ENCODE data around the gene RAB30.
A peak's percentile ranks its signal among the peaks of the same experiment; 100 is the strongest.

Gene RAB30

DNA sequence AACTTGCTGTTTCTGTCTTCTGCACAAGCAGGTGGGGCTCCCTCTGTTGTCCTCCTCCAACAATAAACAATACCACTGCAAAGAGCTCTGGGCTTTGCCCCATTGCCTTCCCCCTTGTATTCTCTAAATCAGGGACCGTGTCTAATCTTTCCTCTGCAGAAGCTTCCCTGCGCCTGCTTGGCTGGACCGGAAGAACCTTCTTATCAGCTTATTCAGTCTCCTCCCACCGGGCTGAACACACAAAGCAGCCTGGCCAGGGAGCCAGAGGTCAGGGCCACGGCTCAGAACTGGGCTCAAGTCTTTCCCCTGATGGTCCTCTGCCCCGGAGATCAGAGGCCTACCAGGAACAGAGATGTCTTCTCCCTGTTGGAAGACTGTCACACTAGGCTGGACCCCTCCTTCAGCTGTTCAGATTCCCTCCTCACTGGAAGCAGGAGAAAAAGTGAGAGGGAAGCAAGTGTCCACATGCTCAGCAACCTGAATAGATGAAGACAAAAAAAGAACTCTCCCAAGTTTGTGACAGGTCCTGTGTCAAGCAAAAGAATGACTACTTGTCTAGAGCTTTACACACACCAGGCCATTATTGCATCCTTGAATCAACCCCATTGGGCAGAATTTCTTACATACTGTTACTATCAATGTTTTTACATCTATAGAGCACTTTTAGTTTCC is 63.7 kb downstream of the RAB30 start:
- TF ChIP-seq, protein P1, sequence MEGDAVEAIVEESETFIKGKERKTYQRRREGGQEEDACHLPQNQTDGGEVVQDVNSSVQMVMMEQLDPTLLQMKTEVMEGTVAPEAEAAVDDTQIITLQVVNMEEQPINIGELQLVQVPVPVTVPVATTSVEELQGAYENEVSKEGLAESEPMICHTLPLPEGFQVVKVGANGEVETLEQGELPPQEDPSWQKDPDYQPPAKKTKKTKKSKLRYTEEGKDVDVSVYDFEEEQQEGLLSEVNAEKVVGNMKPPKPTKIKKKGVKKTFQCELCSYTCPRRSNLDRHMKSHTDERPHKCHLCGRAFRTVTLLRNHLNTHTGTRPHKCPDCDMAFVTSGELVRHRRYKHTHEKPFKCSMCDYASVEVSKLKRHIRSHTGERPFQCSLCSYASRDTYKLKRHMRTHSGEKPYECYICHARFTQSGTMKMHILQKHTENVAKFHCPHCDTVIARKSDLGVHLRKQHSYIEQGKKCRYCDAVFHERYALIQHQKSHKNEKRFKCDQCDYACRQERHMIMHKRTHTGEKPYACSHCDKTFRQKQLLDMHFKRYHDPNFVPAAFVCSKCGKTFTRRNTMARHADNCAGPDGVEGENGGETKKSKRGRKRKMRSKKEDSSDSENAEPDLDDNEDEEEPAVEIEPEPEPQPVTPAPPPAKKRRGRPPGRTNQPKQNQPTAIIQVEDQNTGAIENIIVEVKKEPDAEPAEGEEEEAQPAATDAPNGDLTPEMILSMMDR (IDR thresholded peaks at IDR 0.05; ENCODE audit: low read depth, low read length): 0 out of 2 replicates have a peak, but pooled peaks have one; percentile 13

DNA sequence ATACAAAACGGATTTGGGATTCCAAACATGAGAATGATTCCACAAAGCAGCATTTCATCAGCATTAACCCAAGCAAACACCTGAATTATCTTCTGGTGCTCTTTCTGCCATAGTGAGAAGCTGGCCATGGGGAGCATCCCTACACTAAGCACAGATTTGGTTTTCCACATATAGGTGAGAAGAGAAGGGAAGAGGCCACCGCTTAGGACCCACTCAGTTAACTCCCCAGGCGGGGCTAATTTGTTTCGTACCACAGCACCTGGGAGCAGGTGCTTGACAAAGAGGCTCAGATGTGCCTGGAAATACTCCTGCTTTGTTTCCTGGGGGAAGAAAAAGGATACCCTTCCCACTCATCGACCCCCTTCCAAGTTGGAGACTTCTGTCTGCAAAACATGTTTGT is 64.2 kb downstream of the RAB30 start:
- Histone ChIP-seq H3K9me3 (no peaks in the 10 kb centered on the region), H3K4me1 (peaks cover 30% of the 10 kb centered on the region), H3K36me3 (no peaks in the 10 kb centered on the region; the same call in 1 of the 2 replicates), H3K4me3 (ENCODE audit: low read depth, low read length) (peak overlapping the region; percentile 3; the same call in 1 of the 2 replicates), H3K27me3 (no peaks in the 10 kb centered on the region)
- DNase-seq: no peak
- TF ChIP-seq, protein P1 (IDR thresholded peaks at IDR 0.05; ENCODE audit: low read depth, low read length): no peak

More for the DNA sequence above, 63.7 kb downstream of the RAB30 start:
- Histone ChIP-seq H3K9me3 (no peaks in the 10 kb centered on the region), H3K36me3 (no peaks in the 10 kb centered on the region; the same call in 1 of the 2 replicates), H3K4me3 (ENCODE audit: low read depth, low read length) (no peak overlapping the region), H3K4me1 (peaks cover 30% of the 10 kb centered on the region), H3K27me3 (no peaks in the 10 kb centered on the region)
- peak; percentile 74 for DNase-seq

DNA sequence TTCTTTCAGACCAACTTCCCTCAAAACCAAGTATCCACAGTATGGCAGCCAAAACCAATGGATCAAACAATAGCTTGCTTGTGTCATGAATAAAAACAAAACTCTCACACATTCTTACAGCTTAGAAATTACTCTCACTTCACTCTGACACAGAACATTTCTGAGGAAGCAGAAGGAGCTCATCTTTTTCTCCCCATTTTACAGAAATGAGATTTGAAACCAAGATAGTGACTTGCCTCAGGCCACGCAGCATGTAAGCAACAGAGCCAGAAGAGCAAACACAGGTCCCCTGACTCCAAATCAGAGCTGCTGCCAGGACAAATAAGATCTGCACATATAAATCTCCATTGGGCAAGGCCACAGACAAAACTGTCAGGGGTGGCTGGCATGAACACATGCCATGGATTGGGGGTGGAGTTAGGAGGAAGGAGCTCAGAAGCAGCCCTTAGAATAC is 64.8 kb downstream of the RAB30 start:
- DNase-seq: peak; percentile 32
- no peaks in the 10 kb centered on the region; the same call in 1 of the 2 replicates for H3K36me3 ChIP-seq
- no peak overlapping the region for H3K4me3 ChIP-seq (ENCODE audit: low read depth, low read length)
- TF ChIP-seq, protein P1 (IDR thresholded peaks at IDR 0.05; ENCODE audit: low read depth, low read length): no peak
- peaks cover 28% of the 10 kb centered on the region for H3K4me1 ChIP-seq
- no peaks in the 10 kb centered on the region for H3K9me3 ChIP-seq
- no peaks in the 10 kb centered on the region for H3K27me3 ChIP-seq

DNA sequence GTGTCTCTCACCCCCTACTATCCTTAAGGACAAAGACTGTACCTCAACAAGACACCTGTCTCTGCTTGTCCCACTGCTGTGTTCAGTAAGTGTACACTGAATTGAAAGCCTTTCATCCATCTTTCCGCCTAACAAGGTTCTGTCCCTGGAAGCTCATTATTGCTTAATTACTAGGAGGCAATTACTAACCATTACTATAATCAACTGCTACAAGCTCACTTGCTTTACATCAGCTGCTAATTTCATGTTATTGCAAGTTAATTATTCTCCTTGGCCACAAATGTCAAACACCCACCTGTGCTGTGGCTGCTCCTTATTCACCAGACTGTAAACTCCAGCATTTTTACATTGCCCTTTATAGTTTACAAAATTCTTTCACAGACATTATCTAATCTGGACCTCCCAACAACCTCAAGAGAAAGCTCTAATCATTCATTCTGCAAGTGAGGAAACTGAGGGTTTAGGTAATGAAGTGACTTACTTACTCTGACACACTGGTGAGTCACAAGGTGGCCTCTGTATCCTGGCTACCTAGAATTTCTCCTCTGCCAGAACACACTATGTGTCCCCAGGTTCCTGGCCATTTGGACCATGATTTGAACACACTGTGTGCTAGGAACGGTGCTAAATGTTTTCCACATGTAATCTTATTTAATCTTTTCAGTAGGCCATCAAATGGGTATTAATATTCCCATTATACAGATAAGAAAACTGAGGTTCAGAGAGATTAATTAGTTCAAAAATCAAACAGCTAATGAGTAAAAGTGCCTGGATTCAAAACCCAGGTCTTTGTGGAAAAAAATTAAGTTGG is 66.7 kb downstream of the RAB30 start:
- Histone ChIP-seq H3K4me3 (ENCODE audit: low read depth, low read length) (no peak overlapping the region), H3K9me3 (no peaks in the 10 kb centered on the region), H3K4me1 (peaks cover 24% of the 10 kb centered on the region), H3K27me3 (no peaks in the 10 kb centered on the region), H3K36me3 (no peaks in the 10 kb centered on the region; the same call in 1 of the 2 replicates)
- TF ChIP-seq, protein P1 (IDR thresholded peaks at IDR 0.05; ENCODE audit: low read depth, low read length): no peak
- no peak for DNase-seq

DNA sequence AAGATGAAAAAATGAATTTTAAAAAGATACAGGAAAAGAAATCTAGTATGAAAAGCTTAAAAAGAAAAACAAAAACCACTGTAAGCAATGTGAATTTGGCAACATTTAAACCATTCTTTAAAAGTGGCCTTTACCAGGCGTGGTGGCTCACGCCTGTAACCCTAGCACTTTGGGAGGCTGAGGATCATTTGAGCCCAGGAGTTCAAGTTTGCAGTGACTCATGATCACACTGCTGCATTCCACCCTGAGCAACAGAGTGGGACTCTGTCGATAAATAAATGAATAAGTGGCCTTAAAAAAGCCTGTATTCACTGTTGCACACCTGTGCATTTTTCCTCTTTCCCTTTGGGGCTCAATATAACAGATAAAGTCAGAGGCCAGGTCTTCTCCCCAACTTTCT is 69.2 kb downstream of the RAB30 start:
- TF ChIP-seq, protein P1 (IDR thresholded peaks at IDR 0.05; ENCODE audit: low read depth, low read length): no peak
- Histone ChIP-seq H3K4me1 (peaks cover 19% of the 10 kb centered on the region), H3K4me3 (ENCODE audit: low read depth, low read length) (no peak overlapping the region), H3K27me3 (no peaks in the 10 kb centered on the region), H3K9me3 (no peaks in the 10 kb centered on the region), H3K36me3 (no peaks in the 10 kb centered on the region; the same call in 1 of the 2 replicates)
- DNase-seq: no peak
